GM19463 (cell line): Measurements from ENCODE around the gene ARHGEF12.

Experiments used
- ATAC-seq: cut with Tn5 transposase; IDR thresholded peaks from one replicate; pipeline ENCODE4 v1.9.1; 2021; ENCODE audit warnings: mild to moderate bottlenecking, moderate library complexity; ENCODE audit not compliant: unreplicated experiment

The ARHGEF12 gene

DNA sequence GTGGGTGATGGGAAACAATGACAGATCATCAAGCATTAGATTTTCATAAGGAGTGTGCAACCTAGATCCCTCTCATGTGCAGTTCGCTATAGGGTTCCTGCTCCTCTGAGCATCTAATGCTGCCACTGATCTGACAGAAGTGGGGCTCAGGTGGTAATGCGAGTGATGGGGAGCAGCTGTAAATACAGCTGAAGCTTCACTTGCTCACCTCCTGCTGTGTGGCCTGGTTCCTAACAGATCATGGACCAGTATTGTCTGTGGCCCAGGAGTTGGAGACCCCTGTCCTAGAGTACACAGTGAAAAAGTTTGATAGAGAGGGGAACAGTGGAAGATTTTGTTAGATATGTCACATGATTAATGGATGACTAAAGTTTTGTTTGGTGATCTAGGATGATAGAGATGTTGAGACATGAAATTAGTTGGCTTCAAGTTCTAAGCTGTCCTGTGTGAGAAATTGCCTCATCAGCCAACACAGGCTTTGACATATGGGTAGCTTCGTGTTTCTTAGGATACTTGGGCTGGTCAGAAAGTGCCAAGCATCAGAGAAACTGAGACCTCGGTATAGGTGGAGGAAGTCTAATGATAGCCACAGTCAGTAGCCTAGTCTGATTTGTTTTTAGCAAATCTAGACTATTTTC is 47.4 kb downstream of the ARHGEF12 start:
- no peak for ATAC-seq

DNA sequence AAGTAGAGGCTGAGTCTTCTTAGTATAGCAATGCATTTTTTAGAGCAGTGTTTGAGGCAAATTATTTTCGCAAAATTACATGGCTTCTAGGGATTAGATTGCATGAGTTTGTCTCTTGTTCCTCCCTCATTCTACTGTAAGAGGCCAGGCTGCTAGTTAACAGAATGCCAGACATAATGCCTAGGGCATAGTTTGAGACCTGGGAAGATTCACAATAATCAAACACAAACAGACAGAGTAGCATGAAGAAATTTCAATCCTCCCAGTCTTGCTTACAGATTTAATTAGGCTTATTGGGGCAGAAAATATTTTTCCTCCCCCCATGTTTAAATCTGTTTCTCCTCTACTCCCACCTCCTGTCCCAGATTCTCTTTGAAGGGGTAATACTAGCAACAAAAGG is 48.3 kb downstream of the ARHGEF12 start:
- ATAC-seq = no peak

DNA sequence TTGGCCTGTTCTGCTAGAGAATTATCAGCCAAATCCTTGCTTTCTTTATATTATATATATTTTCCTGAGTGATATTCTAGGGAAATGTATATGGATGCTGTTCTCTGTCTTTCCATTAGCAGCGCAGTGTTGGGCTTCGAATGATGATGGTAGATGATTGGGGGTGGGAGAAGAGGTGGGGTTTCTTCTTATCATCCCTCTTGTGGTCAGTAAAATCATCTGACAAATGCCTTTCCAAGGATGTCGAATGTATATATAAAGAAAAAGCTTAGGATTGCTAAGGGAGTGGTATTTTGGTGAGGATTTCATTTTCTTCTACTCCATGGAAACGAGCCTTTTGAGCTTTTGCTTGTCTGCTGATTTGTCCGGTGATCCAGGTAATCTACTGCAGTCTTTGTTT is 48.9 kb downstream of the ARHGEF12 start:
- no peak for ATAC-seq

DNA sequence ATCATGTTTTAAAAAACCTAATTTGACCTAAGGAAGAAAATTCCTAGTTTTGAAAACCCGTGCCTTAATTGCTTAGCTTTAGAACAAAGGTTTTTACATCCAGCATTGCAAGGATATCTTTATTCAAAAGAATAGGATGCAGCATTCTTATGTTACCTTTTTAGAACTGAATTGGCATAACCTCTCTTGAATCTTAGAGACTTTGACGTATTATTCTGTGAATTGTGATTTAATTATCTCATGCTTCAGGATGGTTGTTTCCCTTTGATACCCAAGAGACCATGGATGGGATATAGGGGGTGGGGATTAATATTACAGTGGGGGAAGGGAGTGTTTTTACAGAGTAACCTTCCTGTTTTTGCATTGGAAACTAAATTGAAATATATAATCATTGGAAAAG is 49.4 kb downstream of the ARHGEF12 start:
- ATAC-seq = no peak

DNA sequence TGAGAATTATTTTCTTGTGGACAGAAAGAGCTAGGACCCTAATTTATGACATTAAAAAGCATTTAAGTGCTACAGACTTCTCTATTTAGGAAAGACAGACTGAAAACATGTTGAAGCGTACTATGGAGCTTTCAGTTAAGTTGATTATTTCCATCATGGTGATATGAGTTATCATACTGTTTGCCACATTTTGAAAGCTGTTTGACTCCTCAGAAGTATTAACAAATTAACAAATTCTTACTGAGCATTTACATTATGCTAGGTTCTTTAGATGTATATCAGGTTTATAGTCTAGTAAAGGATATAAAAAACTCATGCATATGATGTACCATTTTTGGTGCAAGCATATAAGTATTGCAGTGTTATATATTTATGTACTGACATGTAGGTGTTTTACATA is 50.1 kb downstream of the ARHGEF12 start:
- ATAC-seq = no peak

DNA sequence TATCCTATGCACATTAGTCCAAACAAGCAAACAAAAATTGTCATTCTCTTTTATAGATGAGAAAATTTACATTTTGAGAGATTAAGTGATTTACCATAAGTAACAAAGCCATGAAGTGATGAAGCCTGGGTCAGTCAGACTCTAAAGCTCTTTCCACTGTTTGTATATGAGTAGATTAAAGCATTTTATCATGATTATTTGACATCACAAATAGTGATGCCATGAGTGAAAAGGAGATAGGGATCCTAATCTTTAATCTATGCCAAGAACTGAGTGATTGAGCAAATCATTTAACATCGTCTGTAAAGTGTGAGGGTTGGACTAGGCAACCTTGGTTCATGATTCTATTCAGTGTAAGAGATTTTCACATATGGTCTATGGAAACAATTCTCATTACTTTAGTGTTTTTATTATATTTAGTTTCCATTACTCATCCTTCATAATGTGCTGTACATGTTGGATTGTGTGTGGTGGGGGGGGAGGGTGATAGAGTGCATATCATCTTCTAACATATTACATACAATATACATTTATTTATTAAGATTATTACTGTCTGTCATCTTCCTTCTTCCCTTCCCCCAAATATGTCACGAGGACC is 50.7 kb downstream of the ARHGEF12 start:
- no peak for ATAC-seq

DNA sequence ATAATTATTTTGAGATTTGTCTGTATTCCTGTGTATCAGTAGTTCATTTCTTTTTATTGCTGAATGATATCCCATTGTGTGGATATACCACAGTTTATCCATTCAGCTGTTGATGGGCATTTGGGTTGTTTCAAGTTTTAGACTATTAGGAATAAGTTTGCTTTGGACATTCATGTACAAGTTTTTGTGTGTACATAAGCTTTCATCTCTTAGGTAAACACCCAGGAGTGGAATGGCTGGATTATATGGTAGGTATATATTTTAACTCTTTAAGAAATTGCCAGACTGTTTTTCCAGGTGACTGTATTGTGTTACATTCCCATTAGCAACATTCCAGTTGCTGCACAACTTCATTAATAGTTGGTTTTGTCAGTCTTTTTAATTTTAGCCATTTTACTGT is 52.0 kb downstream of the ARHGEF12 start:
- no peak for ATAC-seq

DNA sequence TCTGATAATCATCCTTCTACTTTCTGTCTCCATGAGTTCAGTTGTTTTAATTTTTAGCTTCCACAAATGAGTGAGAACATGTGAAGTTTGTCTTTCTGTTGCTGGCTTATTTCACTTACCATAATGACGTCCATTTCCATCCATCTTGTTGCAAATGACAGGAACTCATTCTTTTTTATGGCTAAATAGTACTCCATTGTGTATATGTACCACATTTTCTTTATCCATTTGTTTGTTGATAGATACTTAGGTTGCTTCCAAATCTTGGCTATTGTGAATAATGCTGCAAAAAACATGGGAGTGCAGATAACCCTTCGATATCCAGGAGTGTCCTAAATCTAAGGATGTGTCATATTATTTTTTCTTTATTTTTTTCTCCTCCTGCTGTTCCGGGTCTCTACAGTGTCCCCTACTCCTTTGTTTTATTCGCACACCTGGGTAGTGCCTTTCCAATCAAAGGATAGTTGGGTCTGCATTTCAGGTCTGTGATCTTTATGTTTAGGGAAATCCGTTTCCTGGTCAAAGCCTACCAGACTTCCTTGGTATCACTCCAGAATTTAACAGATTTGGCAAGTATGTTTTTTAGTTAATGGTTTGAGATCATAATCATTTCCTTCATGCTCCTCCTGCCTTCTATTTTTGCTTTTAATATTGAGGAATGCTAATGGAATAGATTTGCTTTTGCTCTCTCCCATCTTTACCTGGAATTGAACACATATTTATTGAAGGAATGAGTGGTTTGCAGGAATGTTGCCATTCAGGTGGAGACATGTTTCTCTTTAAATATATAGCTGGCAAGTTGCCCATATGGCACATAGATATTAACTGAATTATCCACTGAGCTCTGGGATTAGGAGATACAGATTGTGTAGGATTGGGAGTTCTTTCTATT is 53.7 kb downstream of the ARHGEF12 start:
- ATAC-seq = no peak

DNA sequence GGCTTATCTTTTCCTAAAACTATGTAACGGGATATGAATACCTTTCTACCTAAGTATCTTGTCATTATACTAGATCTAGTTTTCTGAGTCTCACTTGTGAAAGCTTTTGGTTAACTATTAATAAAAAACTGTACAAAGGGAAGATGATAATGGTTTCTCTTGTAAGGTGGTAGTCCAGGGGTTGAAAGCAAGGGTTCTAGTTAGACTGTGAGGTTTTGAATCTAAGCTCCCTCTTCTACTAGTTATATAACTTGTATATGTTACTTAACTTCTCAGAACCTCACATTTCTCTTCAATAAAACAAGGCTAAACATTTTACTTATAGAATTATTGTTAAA is 54.3 kb downstream of the ARHGEF12 start:
- no peak for ATAC-seq

DNA sequence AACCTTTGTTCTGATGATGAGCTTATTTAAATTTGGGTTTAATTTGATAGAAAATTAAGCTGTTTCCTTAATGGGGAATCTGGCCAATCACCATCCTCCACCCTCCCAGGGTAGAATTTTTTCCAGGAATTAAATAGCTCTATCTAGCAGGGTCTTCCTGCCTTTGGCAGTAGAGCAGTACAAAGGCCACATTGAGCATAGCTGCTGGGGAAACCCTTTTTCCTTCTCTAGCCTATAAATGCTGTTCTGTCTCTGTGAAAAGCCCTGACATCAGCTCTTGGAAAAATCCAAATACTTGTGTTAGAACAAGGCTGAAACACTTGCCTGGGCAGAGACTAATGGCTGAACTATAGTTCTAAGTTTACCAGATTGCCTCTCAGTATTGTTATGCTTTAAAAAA is 55.1 kb downstream of the ARHGEF12 start:
- ATAC-seq = no peak

DNA sequence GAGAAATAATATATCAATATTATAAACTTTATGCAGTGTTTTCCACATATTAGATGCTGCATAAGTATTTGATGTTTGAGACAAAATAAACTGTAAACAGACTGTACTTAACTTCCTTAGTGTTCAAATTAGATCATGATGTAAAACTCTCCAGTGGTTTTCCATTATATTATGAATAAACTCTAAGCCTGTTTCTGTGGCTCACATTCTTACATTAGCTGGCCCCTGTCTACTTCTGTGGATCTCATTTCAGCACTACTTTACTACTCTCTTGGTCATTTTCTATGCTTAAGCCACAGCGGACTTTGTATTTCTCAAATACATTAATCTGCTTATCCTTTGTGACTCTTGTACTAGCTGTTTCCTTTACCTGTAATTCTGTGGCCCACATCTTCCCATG is 55.6 kb downstream of the ARHGEF12 start:
- no peak for ATAC-seq

DNA sequence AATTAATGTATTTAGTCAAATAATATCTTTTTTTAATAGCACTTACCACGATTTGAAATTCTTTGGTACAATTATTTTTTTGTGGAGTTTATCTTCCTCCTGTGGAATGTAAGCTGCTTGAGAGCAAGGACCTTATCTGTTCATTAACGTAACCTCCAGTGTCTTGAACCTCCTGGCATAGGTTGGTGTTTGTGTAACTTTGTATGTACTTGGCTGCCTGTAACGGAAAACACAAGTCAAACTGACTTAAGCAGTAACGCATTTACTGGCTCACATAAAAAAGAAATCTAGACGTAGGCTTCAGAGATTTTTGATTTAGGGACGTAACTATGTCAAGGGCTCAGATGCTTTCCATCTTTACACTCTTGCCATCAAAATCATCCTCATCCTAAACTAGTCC is 56.1 kb downstream of the ARHGEF12 start:
- no peak for ATAC-seq

DNA sequence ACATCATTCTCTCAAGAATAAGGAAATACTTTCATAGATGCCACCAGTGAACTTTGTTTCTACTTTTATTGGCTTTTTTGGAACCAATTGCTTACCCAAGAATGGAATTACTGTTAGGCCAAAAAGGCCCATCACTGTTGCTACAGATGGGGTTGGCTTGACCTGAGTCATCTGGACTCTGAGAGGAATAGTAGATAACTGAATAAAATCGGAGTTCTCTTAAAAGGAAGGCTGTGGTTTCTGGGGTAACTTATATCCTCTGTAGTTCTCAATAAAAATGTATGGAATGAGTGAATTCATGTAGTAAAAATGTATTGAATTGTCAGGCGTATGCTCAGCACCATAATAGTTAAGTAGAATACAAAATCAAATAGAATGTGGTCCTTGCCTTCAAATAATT is 56.6 kb downstream of the ARHGEF12 start:
- ATAC-seq = no peak

DNA sequence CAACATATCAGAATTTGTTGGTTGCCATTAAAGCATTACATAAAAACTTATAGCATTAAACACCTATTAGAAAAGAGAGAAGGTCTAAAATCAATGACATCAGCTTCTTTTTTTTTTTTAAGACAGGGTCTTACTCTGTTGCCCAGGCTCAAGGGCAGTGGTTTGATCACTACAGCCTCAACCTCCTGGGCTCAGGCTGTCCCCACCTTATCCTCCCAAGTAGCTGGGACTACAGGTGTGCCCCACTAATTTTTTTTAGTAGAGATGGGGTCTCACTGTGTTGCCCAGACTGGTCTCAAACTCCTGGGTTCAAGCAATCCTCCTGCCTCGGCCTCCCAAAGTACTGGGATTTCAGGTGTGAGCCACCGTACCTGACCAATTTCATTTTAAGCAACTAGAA is 57.9 kb downstream of the ARHGEF12 start:
- ATAC-seq = no peak

DNA sequence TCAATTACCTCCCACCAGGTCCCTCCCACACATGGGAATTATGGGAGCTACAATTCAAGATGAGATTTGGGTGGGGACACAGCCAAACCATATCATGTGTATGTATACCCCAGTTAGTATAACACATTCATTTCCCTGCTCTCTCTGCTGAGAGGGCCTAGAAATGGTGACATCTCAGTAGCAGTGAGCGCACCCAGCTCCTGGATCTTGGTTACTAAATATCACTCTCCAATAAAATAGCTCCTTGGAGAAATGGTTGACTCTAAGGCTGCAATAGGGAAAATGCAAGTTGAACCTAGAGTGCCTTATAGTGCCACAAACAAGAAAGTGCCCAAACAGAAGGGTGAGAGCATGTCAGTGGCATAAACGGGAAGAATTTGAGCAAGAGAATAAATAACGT is 59.6 kb downstream of the ARHGEF12 start:
- ATAC-seq = no peak

DNA sequence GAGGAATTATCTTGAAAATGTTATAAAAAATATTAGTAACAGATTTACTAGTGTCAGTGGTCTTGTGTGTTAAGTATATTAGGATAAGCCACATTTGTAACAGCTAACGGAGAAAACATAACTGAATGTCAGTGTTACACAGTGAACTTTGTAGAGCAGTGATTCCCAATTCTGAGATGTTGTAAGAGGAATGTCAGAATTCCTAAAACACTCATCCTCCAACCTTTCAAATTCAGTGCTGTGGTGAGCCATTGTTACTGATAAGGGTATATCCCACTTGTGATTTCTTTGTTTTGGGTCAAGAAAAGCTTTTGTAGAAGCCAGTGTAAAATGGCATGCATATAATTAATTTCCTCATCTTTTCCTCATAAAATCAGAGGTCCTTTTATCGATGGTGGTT is 61.9 kb downstream of the ARHGEF12 start:
- no peak for ATAC-seq

DNA sequence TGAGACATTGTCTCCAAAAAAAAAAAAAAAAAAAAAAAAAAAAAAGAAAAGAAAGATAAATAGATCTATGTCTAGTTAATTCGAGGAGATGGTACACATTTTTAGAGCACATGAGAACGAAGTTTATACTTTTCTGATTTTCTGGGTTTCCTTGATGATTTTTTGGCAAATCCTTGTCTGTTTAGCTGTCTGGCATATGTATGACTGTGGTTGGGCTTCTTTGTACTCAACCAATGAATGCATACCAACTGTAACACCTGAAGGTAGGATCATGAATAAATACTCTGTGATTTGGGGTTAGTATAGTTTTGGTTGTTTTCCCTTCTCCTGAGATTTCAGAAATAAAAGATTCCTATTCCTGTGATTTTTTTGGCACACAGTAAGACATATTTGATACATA is 63.1 kb downstream of the ARHGEF12 start:
- no peak for ATAC-seq

DNA sequence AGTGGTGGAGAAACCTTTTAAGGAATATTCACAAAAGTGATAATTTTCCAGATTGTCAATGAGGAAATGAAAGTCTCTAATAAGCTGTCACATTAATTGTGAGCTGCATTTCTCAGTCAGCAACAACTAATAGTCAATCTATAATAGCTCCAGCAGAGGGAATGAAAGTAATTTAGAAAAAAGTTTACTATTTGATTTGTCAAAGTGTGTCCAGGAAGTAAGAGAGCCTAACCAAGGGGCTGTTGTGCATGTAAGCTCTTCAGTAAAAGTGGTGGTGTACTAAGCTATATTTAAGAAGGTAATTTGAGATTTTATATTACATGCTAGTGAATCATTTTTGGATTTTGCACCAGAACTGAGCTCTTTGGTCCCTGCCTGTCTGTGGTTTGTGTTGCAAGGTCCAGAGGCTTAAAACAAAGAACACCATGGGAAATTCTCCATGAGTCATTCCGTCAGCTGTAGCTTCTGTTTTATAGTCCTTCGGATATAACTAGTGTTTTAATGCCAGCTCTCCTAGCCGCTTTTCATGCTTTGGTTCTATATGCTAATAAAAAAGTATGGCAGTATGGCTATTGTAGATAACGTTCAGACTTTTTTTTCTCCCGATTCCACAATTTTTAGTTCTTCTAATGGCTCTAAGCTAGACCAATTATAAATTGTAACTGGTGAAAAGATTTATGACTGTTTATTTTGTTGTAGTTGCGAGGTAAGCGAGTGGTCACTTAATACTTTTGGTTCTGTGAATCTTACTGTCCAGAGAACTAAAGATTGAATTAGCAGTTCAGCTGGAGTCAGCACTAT is 64.6 kb downstream of the ARHGEF12 start:
- ATAC-seq = no peak

DNA sequence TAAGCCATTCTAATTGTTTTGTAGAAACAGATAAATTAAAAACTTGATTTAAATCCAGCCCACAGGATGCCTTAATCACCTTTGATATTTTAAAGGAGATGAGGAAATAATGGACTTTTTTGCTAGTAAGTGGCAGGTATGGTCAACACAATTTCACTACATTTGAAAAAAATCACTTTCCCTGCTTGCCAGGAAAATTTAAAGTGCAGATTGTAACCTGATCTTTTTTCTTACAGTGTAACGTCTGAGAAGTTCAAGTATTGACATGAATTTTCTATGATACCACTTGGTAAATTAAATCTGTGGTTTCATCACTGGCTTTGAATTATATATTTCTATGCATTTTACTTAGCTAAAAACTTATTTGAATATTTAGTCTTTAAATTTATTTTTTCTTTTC is 65.3 kb downstream of the ARHGEF12 start:
- no peak for ATAC-seq

DNA sequence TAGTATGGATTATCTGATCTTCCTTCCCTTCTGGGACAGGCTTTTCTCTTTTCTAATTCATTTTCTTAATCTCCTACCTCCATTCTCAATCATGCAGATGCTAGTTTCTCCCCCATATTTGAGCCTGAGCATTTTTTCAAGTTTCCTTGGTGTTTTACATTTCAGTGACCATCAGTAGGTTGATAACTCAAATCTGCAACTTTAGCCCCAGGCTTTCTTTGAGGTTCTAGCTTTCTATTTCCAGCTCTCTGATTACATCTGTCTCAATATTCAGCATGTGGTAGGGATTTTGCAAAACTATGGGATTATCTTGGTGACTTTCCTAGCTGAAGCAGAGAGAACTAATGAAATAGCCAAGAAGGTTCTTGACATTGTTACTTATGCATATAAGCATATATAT is 67.8 kb downstream of the ARHGEF12 start:
- ATAC-seq = no peak

DNA sequence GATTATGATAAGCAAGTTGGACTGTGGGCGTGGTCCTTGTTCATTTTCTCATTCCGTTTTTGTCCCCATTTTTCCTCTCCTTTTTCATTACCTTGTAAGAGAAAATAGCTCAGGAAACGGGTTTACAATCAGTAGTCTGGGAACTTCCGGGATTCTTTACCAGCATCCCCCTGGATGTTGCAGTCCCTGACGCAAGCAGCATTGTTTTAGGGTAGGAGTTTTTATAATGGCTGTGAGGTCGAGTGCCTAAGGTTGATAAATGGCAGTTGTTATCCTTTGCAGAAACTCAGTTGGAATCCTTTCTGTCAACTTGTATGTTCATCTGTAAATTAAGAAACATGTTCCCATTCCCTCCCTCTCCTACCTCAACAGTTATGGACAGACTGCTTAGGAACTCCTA is 68.3 kb downstream of the ARHGEF12 start:
- ATAC-seq = no peak

DNA sequence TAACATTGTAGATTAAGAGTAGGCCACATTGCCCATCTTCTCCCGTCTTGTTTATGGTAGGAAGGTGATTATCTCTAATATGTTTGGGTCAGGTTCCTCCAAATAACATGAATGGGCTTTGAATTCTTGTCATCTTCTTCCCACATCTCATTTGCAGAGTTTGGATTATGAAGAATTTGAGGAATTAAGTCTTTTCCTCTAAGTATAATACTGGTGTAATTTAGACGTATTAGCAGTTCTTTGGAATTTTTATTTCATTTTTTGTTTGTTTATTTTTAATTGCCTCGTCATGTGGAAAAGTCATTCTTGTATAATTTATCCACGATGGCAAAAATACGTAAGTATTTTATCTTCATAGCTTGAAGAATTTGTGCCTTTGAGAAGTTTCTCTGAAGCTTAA is 73.4 kb downstream of the ARHGEF12 start:
- no peak for ATAC-seq
